Activated CD4-positive, alpha-beta memory T cell treated with anti-CD3 and anti-CD28 coated beads, Interleukin-2, amount 10 ng/mL, durations not matched to agents 7 days and 5 days (primary cell): ENCODE results near the gene PIK3IP1. TPM values are rescaled to one million over a fixed set of nuclear protein-coding genes. Genes with fewer than 3 reads are reported as not detected.
"Not testable (repeated sequence)": the region's sequence is repeated elsewhere in the genome, so short reads cannot be mapped to it uniquely, and the experiment has no call there.

Experiments used
- CTCF ChIA-PET: fragments of 350-600 bp; sonication (Branson Sonifier 250); formaldehyde crosslinking; loops from one replicate; lab custom pipeline; 2021; ENCODE audit warnings: antibody characterized with exemption, inconsistent platforms; lab: Charles Lee
- POLR2A ChIA-PET: fragments of 350-600 bp; sonication (Branson Sonifier 250); formaldehyde crosslinking; loops from one replicate; lab custom pipeline; 2021; ENCODE audit warnings: antibody characterized with exemption; lab: Charles Lee
- DNase-seq: peaks from one replicate; pipeline ENCODE4 v3.0.0-alpha.2; 2020
- H3K27ac Mint-ChIP-seq: one replicate; pipeline ENCODE4 v1.8.0; 2021; ENCODE audit warnings: mild to moderate bottlenecking, mixed read lengths
- H3K27me3 Mint-ChIP-seq: one replicate; pipeline ENCODE4 v1.8.0; 2021; ENCODE audit warnings: mixed read lengths
- H3K36me3 Mint-ChIP-seq: one replicate; pipeline ENCODE4 v1.8.0; 2021; ENCODE audit warnings: low read depth, mixed read lengths
- H3K4me1 Mint-ChIP-seq: one replicate; pipeline ENCODE4 v1.8.0; 2021; ENCODE audit warnings: mixed read lengths
- H3K4me3 Mint-ChIP-seq: one replicate; pipeline ENCODE4 v1.8.0; 2021; ENCODE audit warnings: mild to moderate bottlenecking, mixed read lengths
- H3K9me3 Mint-ChIP-seq: one replicate; pipeline ENCODE4 v1.8.0; 2021; ENCODE audit warnings: mixed read lengths
- total RNA-seq, 2 experiments: library from RNA; stranded (reverse); gene quantifications; one replicate each; pipeline ENCODE4 v1.2.3, GENCODE V29; 2021

Gene PIK3IP1
- total RNA-seq, 2 experiments from 2014 or later = 56.4 to 57.8 TPM

DNA sequence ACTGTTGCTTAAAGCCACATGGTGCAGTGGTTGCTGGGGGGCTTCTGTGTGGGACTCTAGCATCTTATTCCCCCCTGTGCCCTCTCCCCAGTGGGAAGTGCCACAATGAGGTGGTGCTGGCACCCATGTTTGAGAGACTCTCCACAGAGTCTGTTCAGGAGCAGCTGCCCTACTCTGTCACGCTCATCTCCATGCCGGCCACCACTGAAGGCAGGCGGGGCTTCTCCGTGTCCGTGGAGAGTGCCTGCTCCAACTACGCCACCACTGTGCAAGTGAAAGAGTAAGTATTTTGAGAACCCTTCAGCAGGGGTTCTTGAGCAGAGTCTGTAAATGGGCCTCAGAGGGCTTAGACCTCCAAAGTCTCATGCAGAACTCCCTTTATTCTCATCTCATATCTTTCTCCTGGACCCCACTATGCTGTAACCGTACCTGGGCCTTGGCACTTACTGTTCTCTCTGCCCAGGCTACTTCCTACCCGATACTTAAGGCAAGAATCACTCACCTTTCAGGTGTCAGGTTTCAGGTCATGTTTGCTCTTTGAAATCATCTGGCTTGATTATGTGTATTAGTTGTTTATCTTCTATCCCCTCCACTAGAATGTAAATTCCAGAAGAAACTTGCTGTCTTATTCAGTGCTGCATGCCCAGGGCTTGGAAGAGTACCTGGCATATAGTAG is 32.4 kb downstream of the PIK3IP1 start:
- Mint-ChIP-seq H3K9me3 (no peaks in the 10 kb centered on the region), H3K36me3 (peaks cover 38% of the 10 kb centered on the region), H3K27me3 (no peaks in the 10 kb centered on the region), H3K4me3 (no peak overlapping the region), H3K4me1 (peaks cover 5% of the 10 kb centered on the region), H3K27ac (no peak overlapping the region)
- POLR2A ChIA-PET = no interaction called here
- CTCF ChIA-PET = interaction anchor here (0.7 kb wide), 1 partner anchor 189 kb away, joined by 3 read pairs; no protein-coding TSS in a partner anchor
- DNase-seq = no peak

DNA sequence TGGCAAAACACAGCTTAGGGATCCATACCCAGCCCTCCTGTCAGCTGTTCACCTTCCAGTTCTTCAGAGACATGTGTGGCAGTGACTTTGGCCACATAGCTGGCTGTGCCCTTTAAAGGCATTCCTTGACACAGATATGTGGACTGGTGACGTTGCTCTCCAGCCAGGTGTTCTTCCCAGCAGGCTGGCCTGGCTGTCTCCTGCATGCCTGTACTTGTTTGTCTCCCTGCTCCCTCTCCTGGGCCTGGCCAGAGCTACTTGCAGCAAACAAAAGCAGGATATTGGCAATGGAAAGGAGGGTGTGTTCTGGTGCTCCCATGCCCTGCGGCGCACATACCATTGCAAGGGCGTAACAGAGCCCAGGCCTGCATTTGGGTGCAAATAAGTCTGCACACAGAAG is 38.3 kb downstream of the PIK3IP1 start:
- CTCF ChIA-PET = interaction anchor here (1.3 to 2.6 kb wide), 3 partner anchors 19 to 42 kb away, joined by 3 to 12 read pairs (median 9); partner anchors contain the start of genes LIMK2 and PIK3IP1
- Mint-ChIP-seq H3K4me1 (peaks cover 5% of the 10 kb centered on the region), H3K9me3 (no peaks in the 10 kb centered on the region), H3K4me3 (no peak overlapping the region), H3K27me3 (no peaks in the 10 kb centered on the region), H3K27ac (no peak overlapping the region), H3K36me3 (peaks cover 16% of the 10 kb centered on the region)
- POLR2A ChIA-PET = no interaction called here
- DNase-seq = no peak

DNA sequence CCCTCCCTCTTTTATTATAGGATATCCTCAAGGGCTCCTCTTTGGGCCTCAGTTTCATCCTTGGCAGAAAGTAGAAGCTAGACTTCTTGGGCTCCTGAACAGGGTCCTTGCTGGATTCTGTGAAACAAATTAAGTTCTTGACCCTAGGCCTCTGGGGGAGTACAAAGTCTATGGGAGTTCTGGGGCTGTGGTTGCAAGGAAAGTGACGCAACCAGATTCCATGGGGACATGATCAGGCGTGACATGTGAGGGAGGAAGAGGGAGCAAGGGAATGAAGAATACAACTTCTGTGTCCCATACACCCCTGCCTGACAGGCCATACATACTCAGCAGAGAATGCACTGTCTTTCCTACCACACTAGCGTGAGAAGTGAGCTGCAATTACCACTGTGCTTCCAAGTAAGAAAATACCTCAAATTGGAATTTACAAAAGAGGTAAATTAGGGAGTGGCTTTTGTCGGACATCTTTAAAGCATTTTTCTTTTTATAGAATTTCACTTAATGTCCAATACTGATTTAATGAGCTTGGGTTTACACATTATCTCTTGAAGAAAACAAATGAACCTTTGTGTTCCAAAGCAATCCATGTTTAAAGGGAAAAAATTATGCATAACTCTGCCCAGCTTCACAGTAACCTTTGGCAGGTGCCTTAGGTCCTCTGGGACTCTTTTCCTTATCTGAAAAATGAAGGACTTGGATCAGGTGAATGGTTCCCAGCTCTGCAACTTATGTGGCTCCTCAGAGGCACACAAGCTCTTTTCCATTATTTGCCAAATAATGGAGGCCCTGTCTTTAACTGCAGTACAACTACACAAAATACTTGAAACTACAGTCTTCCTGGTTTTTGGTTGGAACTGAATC is 41.3 kb downstream of the PIK3IP1 start:
- no peak for DNase-seq
- CTCF ChIA-PET = interaction anchor here (1.1 to 1.6 kb wide), 3 partner anchors 9 to 331 kb away, joined by 3 to 7 read pairs (median 3); no protein-coding TSS in a partner anchor
- Mint-ChIP-seq H3K9me3 (no peaks in the 10 kb centered on the region), H3K4me3 (no peak overlapping the region), H3K36me3 (peaks cover 5% of the 10 kb centered on the region), H3K27me3 (no peaks in the 10 kb centered on the region), H3K4me1 (peaks cover 22% of the 10 kb centered on the region), H3K27ac (no peak overlapping the region)
- POLR2A ChIA-PET = interaction anchor here (1.4 kb wide), 1 partner anchor 39 kb away, joined by 6 read pairs; no protein-coding TSS in a partner anchor

DNA sequence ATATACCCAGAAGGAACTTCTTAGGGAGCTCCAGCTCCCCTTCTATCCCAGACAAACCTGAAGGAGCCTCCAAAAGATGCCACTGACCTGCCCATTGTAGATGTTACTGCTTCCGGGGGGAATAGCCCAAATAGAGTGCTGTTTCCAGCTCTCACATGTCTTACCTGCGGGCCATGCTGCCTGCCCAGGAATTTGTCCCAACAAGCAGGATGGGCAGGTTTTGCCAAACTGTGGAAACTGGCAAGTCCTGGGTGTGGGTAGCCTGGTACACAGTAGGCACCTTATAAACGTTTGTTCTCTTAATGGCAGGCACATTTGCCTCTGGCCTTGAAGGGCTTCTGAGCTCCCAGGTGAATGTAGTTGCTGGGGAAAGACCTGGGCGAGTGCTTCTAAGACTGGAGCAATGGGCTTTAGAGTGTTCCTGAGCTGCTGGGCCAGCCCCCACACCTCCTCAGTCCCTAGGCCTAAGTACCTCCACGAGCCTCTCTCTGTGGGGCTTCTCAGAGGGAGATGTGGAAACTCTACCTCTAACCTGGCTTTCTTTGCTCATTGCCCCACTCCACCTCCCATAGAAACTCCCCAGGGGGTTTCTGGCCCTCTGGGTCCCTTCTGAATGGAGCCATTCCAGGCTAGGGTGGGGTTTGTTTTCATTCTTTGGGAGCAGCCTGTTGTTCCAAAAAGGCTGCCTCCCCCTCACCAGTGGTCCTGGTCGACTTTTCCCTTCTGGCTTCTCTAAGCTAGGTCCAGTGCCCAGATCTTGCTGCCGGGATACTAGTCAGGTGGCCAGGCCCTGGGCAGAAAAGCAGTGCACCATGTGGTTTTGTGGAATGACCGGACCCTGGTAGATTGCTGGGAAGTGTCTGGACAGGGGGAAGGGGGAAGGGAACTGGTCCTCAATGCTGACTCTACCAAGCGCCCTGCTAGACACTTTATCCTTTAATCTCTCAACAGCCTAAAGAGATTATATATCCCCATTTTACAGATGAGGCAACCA is 43.0 kb downstream of the PIK3IP1 start:
- no peaks in the 10 kb centered on the region for H3K27me3 Mint-ChIP-seq
- ChIA-PET CTCF (interaction anchor here (1.1 to 2.1 kb wide), 5 partner anchors 17 to 142 kb away, joined by 4 to 9 read pairs (median 7); partner anchors contain the start of genes LIMK2 and SELENOM), POLR2A (interaction anchor here (1.1 to 1.5 kb wide), 5 partner anchors 7 to 43 kb away, joined by 3 to 5 read pairs (median 3); partner anchors contain the start of gene PIK3IP1)
- H3K9me3 Mint-ChIP-seq = no peaks in the 10 kb centered on the region
- no peak for DNase-seq
- peaks cover 5% of the 10 kb centered on the region for H3K36me3 Mint-ChIP-seq
- H3K4me3 Mint-ChIP-seq = no peak overlapping the region
- no peak overlapping the region for H3K27ac Mint-ChIP-seq
- peaks cover 25% of the 10 kb centered on the region for H3K4me1 Mint-ChIP-seq

DNA sequence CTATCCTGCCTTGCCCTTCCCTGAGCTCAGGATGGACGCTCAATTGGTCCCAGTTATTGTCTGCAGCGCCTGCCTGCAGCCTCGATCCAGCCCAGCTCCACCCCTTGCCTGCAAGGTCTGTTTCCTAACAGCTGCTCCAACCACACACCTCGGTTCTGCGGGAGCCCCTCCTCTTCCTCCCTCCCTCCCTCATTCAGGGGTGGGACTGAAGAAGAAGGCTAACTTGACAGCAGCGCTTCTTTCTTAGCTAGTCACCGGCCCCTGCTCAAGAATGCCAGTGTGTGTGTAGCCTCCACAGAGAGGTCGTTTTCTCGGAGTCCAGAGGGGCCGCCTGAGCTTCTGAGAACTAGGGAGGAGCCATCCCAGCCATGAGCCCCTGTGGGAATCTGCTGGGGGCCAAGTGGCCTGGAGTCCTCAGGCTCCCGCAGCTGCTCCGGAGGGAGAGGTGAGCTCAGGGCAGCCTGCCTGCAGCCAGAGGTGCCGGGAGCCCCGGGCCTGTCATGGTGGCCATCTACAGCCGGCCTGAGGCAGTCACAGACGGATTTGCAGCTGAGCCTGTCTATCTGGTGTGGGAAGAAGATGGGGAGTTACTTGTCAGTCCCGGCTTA is 44.0 kb downstream of the PIK3IP1 start:
- ChIA-PET CTCF (interaction anchor here (0.7 to 2.1 kb wide), 10 partner anchors 16 to 614 kb away, joined by 3 to 9 read pairs (median 4); partner anchors contain the start of genes LIMK2 and SELENOM), POLR2A (interaction anchor here (0.6 to 1.5 kb wide), 8 partner anchors 8 to 45 kb away, joined by 3 to 5 read pairs (median 4); partner anchors contain the start of genes LIMK2 and PIK3IP1)
- Mint-ChIP-seq H3K36me3 (peaks cover 5% of the 10 kb centered on the region), H3K9me3 (no peaks in the 10 kb centered on the region), H3K4me3 (no peak overlapping the region), H3K27me3 (no peaks in the 10 kb centered on the region), H3K27ac (peak overlapping the region; percentile 33), H3K4me1 (peaks cover 28% of the 10 kb centered on the region)
- peak; percentile 75 for DNase-seq

DNA sequence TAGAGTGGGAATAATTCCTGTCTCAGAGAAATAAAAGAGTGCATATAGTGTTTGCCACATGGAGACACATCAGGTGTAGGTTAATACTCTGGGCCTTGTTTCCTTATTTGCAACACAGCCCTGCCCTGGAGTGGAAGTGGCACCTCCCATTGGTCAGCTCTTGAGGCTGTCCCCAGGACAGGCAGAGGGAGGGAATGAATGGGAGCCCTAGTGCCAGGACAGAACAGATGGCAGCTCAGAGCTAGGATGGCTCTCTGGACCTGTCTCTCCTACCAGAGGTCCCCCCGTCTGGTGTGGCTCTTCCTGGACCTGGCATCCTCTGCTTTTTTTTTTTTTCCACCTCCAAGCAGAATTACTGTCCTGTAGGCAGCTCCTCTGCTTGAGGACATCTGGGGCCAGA is 44.6 kb downstream of the PIK3IP1 start:
- peaks cover 5% of the 10 kb centered on the region for H3K36me3 Mint-ChIP-seq
- POLR2A ChIA-PET = interaction anchor here (0.6 to 1.5 kb wide), 6 partner anchors 8 to 46 kb away, joined by 3 to 5 read pairs (median 4); partner anchors contain the start of genes LIMK2 and PIK3IP1
- peak overlapping the region; percentile 33 for H3K27ac Mint-ChIP-seq
- no peak for DNase-seq
- H3K4me3 Mint-ChIP-seq = no peak overlapping the region
- CTCF ChIA-PET = interaction anchor here (0.7 to 2.1 kb wide), 9 partner anchors 15 to 613 kb away, joined by 3 to 9 read pairs (median 5); partner anchors contain the start of genes LIMK2 and SELENOM
- H3K9me3 Mint-ChIP-seq = no peaks in the 10 kb centered on the region
- H3K4me1 Mint-ChIP-seq = peaks cover 30% of the 10 kb centered on the region
- no peaks in the 10 kb centered on the region for H3K27me3 Mint-ChIP-seq

DNA sequence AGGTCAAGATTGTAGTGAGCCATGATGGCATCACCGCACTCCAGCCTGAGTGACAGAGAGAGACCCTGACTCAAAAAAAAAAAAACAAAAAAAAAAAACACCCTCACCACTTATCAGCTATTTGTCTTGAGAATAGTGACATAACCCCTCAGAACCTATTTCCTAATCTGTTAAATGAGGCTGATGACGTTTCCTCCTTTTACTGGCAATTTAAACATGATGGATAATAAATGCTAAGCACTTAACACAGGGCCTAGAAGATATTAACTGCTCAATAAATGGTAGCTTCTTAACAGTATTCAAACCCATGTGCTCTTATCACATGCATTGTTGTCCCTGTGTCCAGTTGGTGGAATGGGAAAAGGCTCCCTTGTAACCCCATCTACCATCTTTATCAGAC is 45.6 kb downstream of the PIK3IP1 start:
- DNase-seq = no peak
- peaks cover 13% of the 10 kb centered on the region for H3K36me3 Mint-ChIP-seq
- H3K4me1 Mint-ChIP-seq = peaks cover 30% of the 10 kb centered on the region
- H3K27ac Mint-ChIP-seq = no peak overlapping the region
- POLR2A ChIA-PET = interaction anchor here (1.2 kb wide), 1 partner anchor 9 kb away, joined by 3 read pairs; no protein-coding TSS in a partner anchor
- CTCF ChIA-PET = interaction anchor here (0.7 to 2.1 kb wide), 3 partner anchors 35 to 141 kb away, joined by 3 to 9 read pairs (median 5); partner anchors contain the start of gene LIMK2
- H3K4me3 Mint-ChIP-seq = no peak overlapping the region
- H3K9me3 Mint-ChIP-seq = no peaks in the 10 kb centered on the region
- H3K27me3 Mint-ChIP-seq = no peaks in the 10 kb centered on the region

DNA sequence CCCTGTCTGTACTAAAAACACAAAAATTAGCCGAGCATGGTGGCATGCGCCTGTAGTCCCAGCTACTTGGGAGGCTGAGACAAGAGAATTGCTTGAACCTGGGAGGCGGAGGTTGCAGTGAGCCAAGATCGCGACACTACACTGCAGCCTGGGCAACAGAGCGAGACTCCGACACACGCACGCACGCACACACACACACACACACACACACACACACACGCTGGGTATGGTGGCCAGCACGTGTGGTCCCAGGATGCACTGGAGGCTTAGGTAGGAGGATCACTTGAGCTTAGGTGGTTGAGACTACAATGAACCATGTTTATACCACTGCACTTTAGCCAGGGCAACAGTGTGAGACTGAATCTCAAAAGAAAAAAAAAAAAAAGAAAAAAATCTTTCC is 46.3 kb downstream of the PIK3IP1 start:
- DNase-seq, CTCF ChIA-PET, H3K4me3 Mint-ChIP-seq, H3K27me3 Mint-ChIP-seq, H3K27ac Mint-ChIP-seq, H3K9me3 Mint-ChIP-seq: not testable (repeated sequence)
- peaks cover 17% of the 10 kb centered on the region for H3K36me3 Mint-ChIP-seq
- peaks cover 30% of the 10 kb centered on the region for H3K4me1 Mint-ChIP-seq
- POLR2A ChIA-PET = interaction anchor here (1.2 kb wide), 1 partner anchor 9 kb away, joined by 3 read pairs; no protein-coding TSS in a partner anchor

DNA sequence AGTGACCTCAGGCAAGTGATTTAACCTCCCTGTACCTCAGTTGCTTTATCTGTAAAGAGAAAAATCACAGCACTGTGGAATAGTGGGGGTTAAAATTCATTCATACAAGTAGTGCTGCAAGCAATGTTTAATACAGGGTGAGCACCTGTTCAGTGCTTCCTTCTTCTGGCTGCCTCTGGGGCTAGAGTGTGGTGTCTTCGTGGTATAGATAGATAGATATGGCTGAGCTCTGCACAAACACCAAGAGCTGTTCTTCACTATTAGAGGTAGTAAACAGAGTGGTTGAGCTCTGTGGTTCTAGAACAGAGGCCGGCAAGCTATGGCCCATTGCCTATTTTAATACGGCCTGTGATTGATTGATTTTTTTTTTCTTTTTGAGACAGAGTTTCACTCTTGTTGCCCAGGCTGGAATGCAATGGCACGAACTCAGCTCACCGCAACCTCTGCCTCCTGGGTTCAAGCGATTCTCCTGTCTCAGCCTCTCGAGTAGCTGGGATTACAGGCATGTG is 47.3 kb downstream of the PIK3IP1 start:
- no peaks in the 10 kb centered on the region for H3K9me3 Mint-ChIP-seq
- POLR2A ChIA-PET = interaction anchor here (1.1 to 1.5 kb wide), 4 partner anchors 12 to 417 kb away, joined by 3 to 4 read pairs (median 4); partner anchors contain the start of gene PISD
- H3K4me1 Mint-ChIP-seq = peaks cover 35% of the 10 kb centered on the region
- CTCF ChIA-PET = interaction anchor here (1.1 to 2.7 kb wide), 3 partner anchors 8 to 33 kb away, joined by 3 to 12 read pairs (median 9); partner anchors contain the start of gene LIMK2
- H3K27ac Mint-ChIP-seq = peak overlapping the region; percentile 7
- H3K4me3 Mint-ChIP-seq = no peak overlapping the region
- peaks cover 13% of the 10 kb centered on the region for H3K36me3 Mint-ChIP-seq
- no peak for DNase-seq
- no peaks in the 10 kb centered on the region for H3K27me3 Mint-ChIP-seq

DNA sequence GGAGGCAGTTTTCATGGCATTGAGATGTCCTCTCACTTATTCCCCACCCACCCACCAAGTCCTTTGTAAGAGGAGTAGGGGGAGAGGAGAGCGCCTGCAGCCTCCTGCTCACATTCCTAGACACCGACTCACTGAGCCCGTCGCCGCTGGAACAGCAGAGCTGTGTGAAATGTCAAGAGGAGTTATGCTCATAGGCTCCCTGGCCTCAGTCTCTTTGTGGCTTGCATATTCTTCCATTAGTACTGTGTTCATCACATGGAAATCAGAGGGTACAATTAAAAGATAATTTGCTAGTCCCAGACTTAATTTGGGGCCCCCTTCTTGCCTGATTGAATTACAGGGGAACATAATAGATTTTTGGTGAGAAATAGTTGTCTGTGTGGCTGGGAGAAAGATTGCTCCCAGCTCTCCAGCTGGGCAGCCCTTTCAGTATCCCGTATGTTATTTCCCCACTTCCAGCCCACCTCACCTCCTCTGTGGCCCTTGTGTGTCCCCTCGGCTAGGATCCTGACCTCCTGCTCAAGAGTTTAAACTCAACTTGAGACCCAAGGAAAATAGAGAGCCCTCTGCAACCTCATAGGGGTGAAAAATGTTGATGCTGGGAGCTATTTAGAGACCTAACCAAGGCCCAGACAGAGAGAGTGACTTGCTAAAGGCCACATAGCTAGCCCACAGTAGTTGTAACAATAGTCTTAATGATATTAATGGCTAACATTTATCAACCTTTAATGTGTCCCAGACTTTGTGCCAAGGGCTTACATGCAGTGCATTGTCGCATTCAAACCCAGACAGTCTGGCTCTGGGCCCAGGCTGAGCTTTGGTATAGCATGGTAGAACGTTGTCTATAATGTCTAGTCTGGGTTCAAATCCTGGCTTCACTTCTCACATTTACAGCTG is 48.0 kb downstream of the PIK3IP1 start:
- Mint-ChIP-seq H3K36me3 (peaks cover 13% of the 10 kb centered on the region), H3K9me3 (no peaks in the 10 kb centered on the region), H3K4me1 (peaks cover 42% of the 10 kb centered on the region), H3K27ac (no peak overlapping the region), H3K27me3 (no peaks in the 10 kb centered on the region), H3K4me3 (no peak overlapping the region)
- POLR2A ChIA-PET = interaction anchor here (1.1 to 1.7 kb wide), 5 partner anchors 11 to 417 kb away, joined by 3 to 5 read pairs (median 4); partner anchors contain the start of genes LIMK2 and PISD
- DNase-seq = no peak
- CTCF ChIA-PET = interaction anchor here (1.1 to 2.7 kb wide), 3 partner anchors 9 to 32 kb away, joined by 3 to 12 read pairs (median 9); partner anchors contain the start of gene LIMK2
